H54 (cell line): Measurements from ENCODE around the gene TMEM74B.

Experiments
- DNase-seq: peaks from one replicate; pipeline ENCODE4 v3.0.0; 2011; ENCODE audit warnings: low spot score, mixed read lengths; ENCODE audit not compliant: insufficient read length
- FAIRE-seq: peaks from 3 replicates; lab custom pipeline; 2011; peaks lifted over from hg19 to GRCh38; lab: Jason Lieb, UNC
- POLR2A ChIP-seq: IDR thresholded peaks from 2 replicates; pipeline ENCODE4 v1.6.1; 2011; ENCODE audit warnings: low read depth, mild to moderate bottlenecking, low read length

The TMEM74B gene

GRCh38 chr20:1199212-1199873 lies 14.6 kb upstream of the TMEM74B start:
- no peak for TF ChIP-seq POLR2A
- no peak for FAIRE-seq
- DNase-seq = no peak

- no peak for FAIRE-seq
- DNase-seq = no peak
- TF ChIP-seq POLR2A = no peak
Observed at GRCh38 chr20:1198751-1199150, 14.0 kb upstream of the TMEM74B start.

GRCh38 chr20:1197801-1198200 lies 13.0 kb upstream of the TMEM74B start:
- DNase-seq (no peak), FAIRE-seq (no peak)
- no peak for TF ChIP-seq POLR2A

GRCh38 chr20:1196634-1197033 lies 11.9 kb upstream of the TMEM74B start:
- no peak for DNase-seq
- no peak for FAIRE-seq
- TF ChIP-seq POLR2A = no peak

GRCh38 chr20:1195226-1195625 lies 10.4 kb upstream of the TMEM74B start:
- no peak for DNase-seq
- TF ChIP-seq POLR2A = no peak
- FAIRE-seq = no peak

GRCh38 chr20:1191299-1191698 lies 6.5 kb upstream of the TMEM74B start:
- DNase-seq (no peak), FAIRE-seq (no peak)
- no peak for TF ChIP-seq POLR2A

- no peak for TF ChIP-seq POLR2A
- no peak for DNase-seq
- FAIRE-seq = no peak
Observed at GRCh38 chr20:1190847-1191246, 6.1 kb upstream of the TMEM74B start.

GRCh38 chr20:1189827-1190226 lies 5.0 kb upstream of the TMEM74B start:
- no peak for TF ChIP-seq POLR2A
- no peak for FAIRE-seq
- DNase-seq = no peak

- TF ChIP-seq POLR2A = no peak
- DNase-seq = no peak
- FAIRE-seq = no peak
Observed at GRCh38 chr20:1188347-1188746, 3.6 kb upstream of the TMEM74B start.

- TF ChIP-seq POLR2A = no peak
- no peak for DNase-seq
- no peak for FAIRE-seq
Observed at GRCh38 chr20:1187605-1188171, 2.9 kb upstream of the TMEM74B start.

GRCh38 chr20:1186367-1186991 lies 1.7 kb upstream of the TMEM74B start:
- no peak for DNase-seq
- no peak for TF ChIP-seq POLR2A
- no peak for FAIRE-seq

- FAIRE-seq (no peak), DNase-seq (peak; percentile 76)
- TF ChIP-seq POLR2A = no peak
Observed at GRCh38 chr20:1185790-1186334, 1.1 kb upstream of the TMEM74B start.

- TF ChIP-seq POLR2A = no peak
- DNase-seq = peak; percentile 30
- no peak for FAIRE-seq
Observed at GRCh38 chr20:1185316-1185741, 548 bp upstream of the TMEM74B start.

GRCh38 chr20:1184260-1184637 lies 532 bp downstream of the TMEM74B start:
- DNase-seq (no peak), FAIRE-seq (no peak)
- no peak for TF ChIP-seq POLR2A

- DNase-seq = no peak
- FAIRE-seq = no peak
- TF ChIP-seq POLR2A = no peak
Observed at GRCh38 chr20:1183153-1183552, 1.6 kb downstream of the TMEM74B start.

GRCh38 chr20:1182106-1182505 lies 2.7 kb downstream of the TMEM74B start:
- FAIRE-seq (no peak), DNase-seq (no peak)
- no peak for TF ChIP-seq POLR2A
